Activated CD8-positive, alpha-beta T cell treated with anti-CD3 and anti-CD28 coated beads, Interleukin-2, amount 10 ng/mL, durations not matched to agents 7 days and 5 days (primary cell): Measurements from ENCODE around the gene RINT1. TPM values are rescaled to one million over a fixed set of nuclear protein-coding genes. Genes with fewer than 3 reads are reported as not detected.
"Not testable (repeated sequence)": the region's sequence is repeated elsewhere in the genome, so short reads cannot be mapped to it uniquely, and the experiment has no call there.

Experiments used
- ATAC-seq: fragments of 150-1000 bp; cut with Tn5 transposase; one replicate; pipeline ENCODE4 v1.10.0; 2021; ENCODE audit warnings: moderate library complexity
- CTCF ChIA-PET: fragments of 350-600 bp; sonication (Branson Sonifier 250); formaldehyde crosslinking; loops from one replicate; lab custom pipeline; 2021; ENCODE audit warnings: antibody characterized with exemption; lab: Charles Lee
- POLR2A ChIA-PET: fragments of 350-600 bp; sonication (Branson Sonifier 250); formaldehyde crosslinking; loops from one replicate; lab custom pipeline; 2021; ENCODE audit warnings: antibody characterized with exemption; lab: Charles Lee
- DNase-seq: peaks from one replicate; pipeline ENCODE4 v3.0.0-alpha.2; 2020
- H3K27ac Mint-ChIP-seq: one replicate; pipeline ENCODE4 v1.8.0; 2021; ENCODE audit warnings: mild to moderate bottlenecking, mixed read lengths
- H3K27me3 Mint-ChIP-seq: one replicate; pipeline ENCODE4 v1.8.0; 2021; ENCODE audit warnings: low read depth, mixed read lengths
- H3K36me3 Mint-ChIP-seq: one replicate; pipeline ENCODE4 v1.8.0; 2021; ENCODE audit warnings: low read depth, mixed read lengths
- H3K4me1 Mint-ChIP-seq: one replicate; pipeline ENCODE4 v1.8.0; 2021; ENCODE audit warnings: low read depth, mixed read lengths
- H3K4me3 Mint-ChIP-seq: one replicate; pipeline ENCODE4 v1.8.0; 2021; ENCODE audit warnings: mild to moderate bottlenecking, mixed read lengths
- H3K9me3 Mint-ChIP-seq: one replicate; pipeline ENCODE4 v1.8.0; 2022; ENCODE audit warnings: mixed read lengths; ENCODE audit not compliant: insufficient read depth
- total RNA-seq, 2 experiments: library from RNA; stranded (reverse); gene quantifications; one replicate each; pipeline ENCODE4 v1.2.3, GENCODE V29; 2021

Gene RINT1
- total RNA-seq, 2 experiments from 2014 or later, result 21.1 to 21.9 TPM

GRCh38 chr7:105515610-105516009, 16.4 kb upstream of the RINT1 start:
- CTCF ChIA-PET, H3K27me3 Mint-ChIP-seq, H3K9me3 Mint-ChIP-seq, H3K4me3 Mint-ChIP-seq, H3K27ac Mint-ChIP-seq, ATAC-seq, DNase-seq: not testable (repeated sequence)
- POLR2A ChIA-PET, result interaction anchor here (1.6 kb wide), 1 partner anchor 16 kb away, joined by 5 read pairs; the partner anchor contains the start of gene RINT1
- Mint-ChIP-seq H3K4me1 (peaks cover 21% of the 10 kb centered on the region), H3K36me3 (peaks cover 13% of the 10 kb centered on the region)

- ATAC-seq, result no peak
- Mint-ChIP-seq H3K36me3 (peaks cover 13% of the 10 kb centered on the region), H3K27ac (no peak overlapping the region), H3K4me3 (no peak overlapping the region), H3K27me3 (no peaks in the 10 kb centered on the region), H3K4me1 (peaks cover 24% of the 10 kb centered on the region), H3K9me3 (no peaks in the 10 kb centered on the region)
- CTCF ChIA-PET, result interaction anchor here (1.7 kb wide), 1 partner anchor 12 kb away, joined by 7 read pairs; the partner anchor contains the start of gene RINT1
- no peak for DNase-seq
- POLR2A ChIA-PET, result interaction anchor here (1.2 kb wide), 1 partner anchor 13 kb away, joined by 9 read pairs; the partner anchor contains the start of gene RINT1
These were observed 12.6 kb upstream of the RINT1 start for GRCh38 chr7:105519353-105519752.

- ChIA-PET POLR2A (interaction anchor here (4.1 kb wide), 1 partner anchor 11 kb away, joined by 27 read pairs; the partner anchor contains the start of gene RINT1), CTCF (interaction anchor here (1.7 kb wide), 1 partner anchor 11 kb away, joined by 7 read pairs; the partner anchor contains the start of gene RINT1)
- H3K27ac Mint-ChIP-seq, H3K9me3 Mint-ChIP-seq, ATAC-seq, H3K36me3 Mint-ChIP-seq, H3K27me3 Mint-ChIP-seq, DNase-seq: not testable (repeated sequence)
- H3K4me3 Mint-ChIP-seq, result peak overlapping the region; percentile 22
- peaks cover 19% of the 10 kb centered on the region for H3K4me1 Mint-ChIP-seq
These were observed 11.4 kb upstream of the RINT1 start for GRCh38 chr7:105520620-105521019.

GRCh38 chr7:105521027-105521716, 10.8 kb upstream of the RINT1 start:
- peak overlapping the region; percentile 92 for H3K27ac Mint-ChIP-seq
- ATAC-seq (peak; percentile 47), DNase-seq (peak; percentile 59)
- H3K4me1 Mint-ChIP-seq, result peaks cover 19% of the 10 kb centered on the region
- H3K9me3 Mint-ChIP-seq, result no peaks in the 10 kb centered on the region
- H3K4me3 Mint-ChIP-seq, result peak overlapping the region; percentile 92
- ChIA-PET CTCF (interaction anchor here (1.2 kb wide), 1 partner anchor 11 kb away, joined by 3 read pairs; the partner anchor contains the start of gene RINT1), POLR2A (interaction anchor here (4.1 kb wide), 1 partner anchor 11 kb away, joined by 27 read pairs; the partner anchor contains the start of gene RINT1)
- peaks cover 4% of the 10 kb centered on the region for H3K27me3 Mint-ChIP-seq
- peaks cover 8% of the 10 kb centered on the region for H3K36me3 Mint-ChIP-seq

- POLR2A ChIA-PET, result interaction anchor here (4.1 kb wide), 1 partner anchor 10 kb away, joined by 27 read pairs; the partner anchor contains the start of gene RINT1
These were observed 10.1 kb upstream of the RINT1 start, which contains the start of gene PUS7 for GRCh38 chr7:105521717-105522463. PUS7 (minus strand) TSS chr7:105522271; CDS start chr7:105508512, 13,759 bp downstream.

GRCh38 chr7:105524423-105524822, 7.6 kb upstream of the RINT1 start:
- DNase-seq, H3K27ac Mint-ChIP-seq, H3K9me3 Mint-ChIP-seq, H3K36me3 Mint-ChIP-seq, CTCF ChIA-PET, H3K4me3 Mint-ChIP-seq, ATAC-seq, H3K27me3 Mint-ChIP-seq: not testable (repeated sequence)
- POLR2A ChIA-PET, result interaction anchor here (4.1 kb wide), 1 partner anchor 7 kb away, joined by 27 read pairs; the partner anchor contains the start of gene RINT1
- peaks cover 17% of the 10 kb centered on the region for H3K4me1 Mint-ChIP-seq

More at GRCh38 chr7:105521717-105522463, 10.1 kb upstream of the RINT1 start, which contains the start of gene PUS7:
- Mint-ChIP-seq H3K9me3 (no peaks in the 10 kb centered on the region), H3K27ac (peak within 1 kb of the TSS; percentile 92), H3K27me3 (peaks cover 5% of the 10 kb centered on the region), H3K4me3 (peak within 1 kb of the TSS; percentile 92), H3K36me3 (peaks cover 8% of the 10 kb centered on the region), H3K4me1 (peaks cover 19% of the 10 kb centered on the region)
- CTCF ChIA-PET, result interaction anchor here (1.2 kb wide), 1 partner anchor 10 kb away, joined by 3 read pairs; the partner anchor contains the start of gene RINT1
- ATAC-seq (peak; percentile 93), DNase-seq (peak; percentile 86)

- Mint-ChIP-seq H3K27ac (no peak overlapping the region), H3K4me3 (no peak overlapping the region), H3K4me1 (peaks cover 13% of the 10 kb centered on the region), H3K36me3 (peaks cover under 1% of the 10 kb centered on the region), H3K27me3 (peaks cover 5% of the 10 kb centered on the region), H3K9me3 (no peaks in the 10 kb centered on the region)
- CTCF ChIA-PET, result no interaction called here
- POLR2A ChIA-PET, result no interaction called here
- ATAC-seq (no peak), DNase-seq (no peak)
These were observed 7.2 kb upstream of the RINT1 start for GRCh38 chr7:105524840-105525239.

- H3K4me1 Mint-ChIP-seq, H3K36me3 Mint-ChIP-seq, H3K9me3 Mint-ChIP-seq, ATAC-seq, H3K4me3 Mint-ChIP-seq, CTCF ChIA-PET, DNase-seq, H3K27me3 Mint-ChIP-seq, H3K27ac Mint-ChIP-seq: not testable (repeated sequence)
- POLR2A ChIA-PET, result interaction anchor here (0.7 kb wide), 1 partner anchor 473 kb away, joined by 3 read pairs; no protein-coding TSS in a partner anchor
These were observed 4.3 kb upstream of the RINT1 start for GRCh38 chr7:105527737-105528136.

- CTCF ChIA-PET, result no interaction called here
- ATAC-seq (no peak), DNase-seq (no peak)
- Mint-ChIP-seq H3K4me3 (peak overlapping the region; percentile 42), H3K27ac (peak overlapping the region; percentile 50), H3K36me3 (peaks cover 6% of the 10 kb centered on the region), H3K4me1 (peaks cover 22% of the 10 kb centered on the region), H3K27me3 (peaks cover 5% of the 10 kb centered on the region), H3K9me3 (no peaks in the 10 kb centered on the region)
- POLR2A ChIA-PET, result no interaction called here
These were observed 1.9 kb upstream of the RINT1 start for GRCh38 chr7:105530126-105530525.

GRCh38 chr7:105530546-105530945, 1.5 kb upstream of the RINT1 start:
- Mint-ChIP-seq H3K4me1 (peaks cover 24% of the 10 kb centered on the region), H3K9me3 (no peaks in the 10 kb centered on the region), H3K27ac (peak overlapping the region; percentile 50), H3K4me3 (peak overlapping the region; percentile 42), H3K36me3 (peaks cover 6% of the 10 kb centered on the region), H3K27me3 (peaks cover 3% of the 10 kb centered on the region)
- ChIA-PET CTCF (interaction anchor here (1.3 kb wide), 1 partner anchor 144 kb away, joined by 3 read pairs; no protein-coding TSS in a partner anchor), POLR2A (no interaction called here)
- DNase-seq (no peak), ATAC-seq (no peak)
